GM19438 (cell line): Measurements from ENCODE around the gene TOM1L2.
A peak's percentile ranks its signal among the peaks of the same experiment; 100 is the strongest.

Experiments used
- ATAC-seq: cut with Tn5 transposase; IDR thresholded peaks from one replicate; pipeline ENCODE4 v1.9.1; 2021; ENCODE audit warnings: low read depth; ENCODE audit not compliant: unreplicated experiment

The TOM1L2 gene

GRCh38 chr17:17902877-17903276, 69.3 kb downstream of the TOM1L2 start:
- no peak for ATAC-seq

GRCh38 chr17:17902376-17902775, 69.8 kb downstream of the TOM1L2 start:
- ATAC-seq: no peak

- ATAC-seq: no peak
Observed at GRCh38 chr17:17900615-17901520, 71.3 kb downstream of the TOM1L2 start.

GRCh38 chr17:17899486-17899885, 72.7 kb downstream of the TOM1L2 start:
- ATAC-seq: no peak

- ATAC-seq: no peak
Observed at GRCh38 chr17:17898673-17899072, 73.5 kb downstream of the TOM1L2 start.

GRCh38 chr17:17897442-17897841, 74.8 kb downstream of the TOM1L2 start:
- peak; percentile 54 for ATAC-seq

- no peak for ATAC-seq
Observed at GRCh38 chr17:17896746-17897145, 75.5 kb downstream of the TOM1L2 start.

- ATAC-seq: no peak
Observed at GRCh38 chr17:17893801-17894644, 78.2 kb downstream of the TOM1L2 start.

- ATAC-seq: no peak
Observed at GRCh38 chr17:17892731-17893130, 79.5 kb downstream of the TOM1L2 start.

- no peak for ATAC-seq
Observed at GRCh38 chr17:17892009-17892408, 80.2 kb downstream of the TOM1L2 start.

GRCh38 chr17:17890773-17891759, 81.1 kb downstream of the TOM1L2 start:
- no peak for ATAC-seq

GRCh38 chr17:17889922-17890321, 82.3 kb downstream of the TOM1L2 start:
- ATAC-seq: no peak

GRCh38 chr17:17888821-17889220, 83.4 kb downstream of the TOM1L2 start:
- ATAC-seq: no peak

- ATAC-seq: no peak
Observed at GRCh38 chr17:17888371-17888770, 83.8 kb downstream of the TOM1L2 start.

GRCh38 chr17:17887752-17888304, 84.4 kb downstream of the TOM1L2 start:
- ATAC-seq: no peak

- ATAC-seq: no peak
Observed at GRCh38 chr17:17886726-17887125, 85.5 kb downstream of the TOM1L2 start.

GRCh38 chr17:17886226-17886625, 86.0 kb downstream of the TOM1L2 start:
- ATAC-seq: no peak

- ATAC-seq: no peak
Observed at GRCh38 chr17:17884391-17885357, 87.5 kb downstream of the TOM1L2 start.

- ATAC-seq: no peak
Observed at GRCh38 chr17:17883801-17884200, 88.4 kb downstream of the TOM1L2 start.
